ENCODE measurements around the gene FN3KRP. TPM values are rescaled to one million over a fixed set of nuclear protein-coding genes. Genes with fewer than 3 reads are reported as not detected.

FN3KRP gene
- total and polyA plus RNA-seq, 2 experiments from 2014 or later, result 17.0 to 27.4 TPM

GRCh38 chr17:82720204-82720603 lies 3.7 kb downstream of the FN3KRP start:
- Histone ChIP-seq H3K4me2 (no peak overlapping the region), H3K9me2 (replicated peaks; ENCODE audit: insufficient read depth) (no peaks in the 10 kb centered on the region), H2AFZ (no peak overlapping the region), H3K4me3 (no peak overlapping the region), H3K27ac (no peak overlapping the region), H3K9me3 (ENCODE audit: low read depth) (no peaks in the 10 kb centered on the region), H3K4me1 (ENCODE audit: insufficient read depth) (peaks cover 8% of the 10 kb centered on the region), H3K79me2 (peaks cover 15% of the 10 kb centered on the region), H4K20me1 (ENCODE audit: insufficient read depth, poor library complexity, severe bottlenecking) (no peaks in the 10 kb centered on the region), H3K27me3 (no peaks in the 10 kb centered on the region), H3K36me3 (replicated peaks; ENCODE audit: insufficient read depth, low read depth) (no peaks in the 10 kb centered on the region)
- TF ChIP-seq EZH2phosphoT487 (IDR thresholded peaks at IDR 0.05; ENCODE audit: low read depth, severe bottlenecking, unreplicated experiment), result no peak
- TF ChIP-seq, protein P1, sequence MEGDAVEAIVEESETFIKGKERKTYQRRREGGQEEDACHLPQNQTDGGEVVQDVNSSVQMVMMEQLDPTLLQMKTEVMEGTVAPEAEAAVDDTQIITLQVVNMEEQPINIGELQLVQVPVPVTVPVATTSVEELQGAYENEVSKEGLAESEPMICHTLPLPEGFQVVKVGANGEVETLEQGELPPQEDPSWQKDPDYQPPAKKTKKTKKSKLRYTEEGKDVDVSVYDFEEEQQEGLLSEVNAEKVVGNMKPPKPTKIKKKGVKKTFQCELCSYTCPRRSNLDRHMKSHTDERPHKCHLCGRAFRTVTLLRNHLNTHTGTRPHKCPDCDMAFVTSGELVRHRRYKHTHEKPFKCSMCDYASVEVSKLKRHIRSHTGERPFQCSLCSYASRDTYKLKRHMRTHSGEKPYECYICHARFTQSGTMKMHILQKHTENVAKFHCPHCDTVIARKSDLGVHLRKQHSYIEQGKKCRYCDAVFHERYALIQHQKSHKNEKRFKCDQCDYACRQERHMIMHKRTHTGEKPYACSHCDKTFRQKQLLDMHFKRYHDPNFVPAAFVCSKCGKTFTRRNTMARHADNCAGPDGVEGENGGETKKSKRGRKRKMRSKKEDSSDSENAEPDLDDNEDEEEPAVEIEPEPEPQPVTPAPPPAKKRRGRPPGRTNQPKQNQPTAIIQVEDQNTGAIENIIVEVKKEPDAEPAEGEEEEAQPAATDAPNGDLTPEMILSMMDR (IDR thresholded peaks at IDR 0.05; ENCODE audit: poor library complexity), result no peak
- TF ChIP-seq EZH2 (IDR thresholded peaks at IDR 0.05; ENCODE audit: borderline replicate concordance), result no peak
- no peak for DNase-seq (ENCODE audit: low spot score)
- 99% methylated on average over 19 of the region's 19 CpGs for WGBS (ENCODE audit: low lambda C conversion rate, missing lambda C conversion rate)

- no peaks in the 10 kb centered on the region for H3K36me3 ChIP-seq (replicated peaks; ENCODE audit: insufficient read depth, low read depth)
Measured at GRCh38 chr17:82722341-82723013, 6.0 kb downstream of the FN3KRP start.

GRCh38 chr17:82723169-82723807 lies 6.8 kb downstream of the FN3KRP start:
- Histone ChIP-seq H3K79me2 (peaks cover under 1% of the 10 kb centered on the region), H3K4me1 (ENCODE audit: insufficient read depth) (no peaks in the 10 kb centered on the region), H3K27ac (no peak overlapping the region), H3K27me3 (no peaks in the 10 kb centered on the region), H3K36me3 (replicated peaks; ENCODE audit: insufficient read depth, low read depth) (no peaks in the 10 kb centered on the region), H2AFZ (no peak overlapping the region), H3K4me2 (no peak overlapping the region), H3K4me3 (no peak overlapping the region), H4K20me1 (ENCODE audit: insufficient read depth, poor library complexity, severe bottlenecking) (no peaks in the 10 kb centered on the region), H3K9me3 (ENCODE audit: low read depth) (no peaks in the 10 kb centered on the region), H3K9me2 (replicated peaks; ENCODE audit: insufficient read depth) (no peaks in the 10 kb centered on the region)
- 95% methylated on average over 25 of the region's 26 CpGs for WGBS (ENCODE audit: low lambda C conversion rate, missing lambda C conversion rate)
- DNase-seq (ENCODE audit: low spot score), result no peak
- TF ChIP-seq, protein P1 (IDR thresholded peaks at IDR 0.05; ENCODE audit: poor library complexity), result no peak
- no peak for TF ChIP-seq EZH2 (IDR thresholded peaks at IDR 0.05; ENCODE audit: borderline replicate concordance)
- TF ChIP-seq EZH2phosphoT487 (IDR thresholded peaks at IDR 0.05; ENCODE audit: low read depth, severe bottlenecking, unreplicated experiment), result no peak

More at GRCh38 chr17:82722341-82723013, 6.0 kb downstream of the FN3KRP start:
- Histone ChIP-seq H3K9me2 (replicated peaks; ENCODE audit: insufficient read depth) (no peaks in the 10 kb centered on the region), H4K20me1 (ENCODE audit: insufficient read depth, poor library complexity, severe bottlenecking) (no peaks in the 10 kb centered on the region), H3K4me3 (no peak overlapping the region), H3K79me2 (peaks cover 9% of the 10 kb centered on the region), H3K9me3 (ENCODE audit: low read depth) (no peaks in the 10 kb centered on the region), H3K27ac (no peak overlapping the region), H3K4me2 (no peak overlapping the region), H3K27me3 (no peaks in the 10 kb centered on the region), H2AFZ (no peak overlapping the region), H3K4me1 (ENCODE audit: insufficient read depth) (peaks cover 3% of the 10 kb centered on the region)
- 92% methylated on average over 18 of the region's 19 CpGs for WGBS (ENCODE audit: low lambda C conversion rate, missing lambda C conversion rate)
- no peak for DNase-seq (ENCODE audit: low spot score)
- TF ChIP-seq EZH2phosphoT487 (IDR thresholded peaks at IDR 0.05; ENCODE audit: low read depth, severe bottlenecking, unreplicated experiment) (no peak), EZH2 (IDR thresholded peaks at IDR 0.05; ENCODE audit: borderline replicate concordance) (no peak)
- TF ChIP-seq, protein P1 (IDR thresholded peaks at IDR 0.05; ENCODE audit: poor library complexity), result no peak

Data from hepatocyte (in vitro differentiated cells).